ENCODE measurements around the gene AASDH. TPM values are rescaled to one million over a fixed set of nuclear protein-coding genes. Genes with fewer than 3 reads are reported as not detected.
A peak's percentile ranks its signal among the peaks of the same experiment; 100 is the strongest.

The AASDH gene
- total RNA-seq, 1 donor = 16.6 TPM

- H3K36me3 ChIP-seq (ENCODE audit: insufficient read depth, low read length) = peaks cover 8% of the 10 kb centered on the region
- no peaks in the 10 kb centered on the region for H3K9me3 ChIP-seq (ENCODE audit: low read depth, low read length)
- H2AFZ ChIP-seq (ENCODE audit: low read length) = no peak overlapping the region
- no peaks in the 10 kb centered on the region for H4K20me1 ChIP-seq (ENCODE audit: insufficient read depth, low read length)
- H3K4me3 ChIP-seq (ENCODE audit: insufficient read depth, low read length) = no peak overlapping the region
- H3K27ac ChIP-seq (ENCODE audit: low read depth, low read length) = peak overlapping the region; percentile 84
- peaks cover 31% of the 10 kb centered on the region for H3K79me2 ChIP-seq (ENCODE audit: insufficient read depth, low read length)
- no peak overlapping the region for H3K4me2 ChIP-seq (ENCODE audit: insufficient read depth, low read length)
- no peaks in the 10 kb centered on the region for H3K27me3 ChIP-seq (ENCODE audit: insufficient read depth, low read length)
- no peak for DNase-seq (ENCODE audit: insufficient read length, low spot score, missing footprints)
- TF ChIP-seq, protein P1, sequence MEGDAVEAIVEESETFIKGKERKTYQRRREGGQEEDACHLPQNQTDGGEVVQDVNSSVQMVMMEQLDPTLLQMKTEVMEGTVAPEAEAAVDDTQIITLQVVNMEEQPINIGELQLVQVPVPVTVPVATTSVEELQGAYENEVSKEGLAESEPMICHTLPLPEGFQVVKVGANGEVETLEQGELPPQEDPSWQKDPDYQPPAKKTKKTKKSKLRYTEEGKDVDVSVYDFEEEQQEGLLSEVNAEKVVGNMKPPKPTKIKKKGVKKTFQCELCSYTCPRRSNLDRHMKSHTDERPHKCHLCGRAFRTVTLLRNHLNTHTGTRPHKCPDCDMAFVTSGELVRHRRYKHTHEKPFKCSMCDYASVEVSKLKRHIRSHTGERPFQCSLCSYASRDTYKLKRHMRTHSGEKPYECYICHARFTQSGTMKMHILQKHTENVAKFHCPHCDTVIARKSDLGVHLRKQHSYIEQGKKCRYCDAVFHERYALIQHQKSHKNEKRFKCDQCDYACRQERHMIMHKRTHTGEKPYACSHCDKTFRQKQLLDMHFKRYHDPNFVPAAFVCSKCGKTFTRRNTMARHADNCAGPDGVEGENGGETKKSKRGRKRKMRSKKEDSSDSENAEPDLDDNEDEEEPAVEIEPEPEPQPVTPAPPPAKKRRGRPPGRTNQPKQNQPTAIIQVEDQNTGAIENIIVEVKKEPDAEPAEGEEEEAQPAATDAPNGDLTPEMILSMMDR (IDR thresholded peaks at IDR 0.05; ENCODE audit: extremely low read depth, low read depth, low read length) = no peak
- H3K4me1 ChIP-seq (ENCODE audit: insufficient read depth, low read length) = peaks cover 16% of the 10 kb centered on the region
Measured at GRCh38 chr4:56408978-56409377, 21.7 kb upstream of the AASDH start.

GRCh38 chr4:56406151-56406550, 18.9 kb upstream of the AASDH start:
- peaks cover 12% of the 10 kb centered on the region for H3K79me2 ChIP-seq (ENCODE audit: insufficient read depth, low read length)

GRCh38 chr4:56405016-56405415, 17.7 kb upstream of the AASDH start:
- peaks cover 25% of the 10 kb centered on the region for H3K36me3 ChIP-seq (ENCODE audit: insufficient read depth, low read length)
- H3K4me2 ChIP-seq (ENCODE audit: insufficient read depth, low read length) = no peak overlapping the region
- TF ChIP-seq, protein P1 (IDR thresholded peaks at IDR 0.05; ENCODE audit: extremely low read depth, low read depth, low read length) = no peak

More at GRCh38 chr4:56406151-56406550, 18.9 kb upstream of the AASDH start:
- H3K27ac ChIP-seq (ENCODE audit: low read depth, low read length) = no peak overlapping the region
- no peaks in the 10 kb centered on the region for H4K20me1 ChIP-seq (ENCODE audit: insufficient read depth, low read length)
- no peak overlapping the region for H3K4me2 ChIP-seq (ENCODE audit: insufficient read depth, low read length)
- TF ChIP-seq, protein P1 (IDR thresholded peaks at IDR 0.05; ENCODE audit: extremely low read depth, low read depth, low read length) = no peak
- no peak overlapping the region for H3K4me3 ChIP-seq (ENCODE audit: insufficient read depth, low read length)
- peaks cover 15% of the 10 kb centered on the region for H3K36me3 ChIP-seq (ENCODE audit: insufficient read depth, low read length)
- H3K27me3 ChIP-seq (ENCODE audit: insufficient read depth, low read length) = no peaks in the 10 kb centered on the region
- no peak overlapping the region for H2AFZ ChIP-seq (ENCODE audit: low read length)
- H3K4me1 ChIP-seq (ENCODE audit: insufficient read depth, low read length) = peaks cover 16% of the 10 kb centered on the region
- H3K9me3 ChIP-seq (ENCODE audit: low read depth, low read length) = no peaks in the 10 kb centered on the region
- no peak for DNase-seq (ENCODE audit: insufficient read length, low spot score, missing footprints)

GRCh38 chr4:56400560-56400959, 13.3 kb upstream of the AASDH start:
- DNase-seq (ENCODE audit: insufficient read length, low spot score, missing footprints) = no peak
- no peak overlapping the region for H2AFZ ChIP-seq (ENCODE audit: low read length)
- TF ChIP-seq, protein P1 (IDR thresholded peaks at IDR 0.05; ENCODE audit: extremely low read depth, low read depth, low read length) = no peak
- H4K20me1 ChIP-seq (ENCODE audit: insufficient read depth, low read length) = no peaks in the 10 kb centered on the region
- H3K79me2 ChIP-seq (ENCODE audit: insufficient read depth, low read length) = no peaks in the 10 kb centered on the region
- H3K4me3 ChIP-seq (ENCODE audit: insufficient read depth, low read length) = no peak overlapping the region
- H3K4me2 ChIP-seq (ENCODE audit: insufficient read depth, low read length) = no peak overlapping the region
- H3K27ac ChIP-seq (ENCODE audit: low read depth, low read length) = no peak overlapping the region
- peaks cover 26% of the 10 kb centered on the region for H3K36me3 ChIP-seq (ENCODE audit: insufficient read depth, low read length)
- H3K4me1 ChIP-seq (ENCODE audit: insufficient read depth, low read length) = no peaks in the 10 kb centered on the region
- H3K27me3 ChIP-seq (ENCODE audit: insufficient read depth, low read length) = no peaks in the 10 kb centered on the region
- no peaks in the 10 kb centered on the region for H3K9me3 ChIP-seq (ENCODE audit: low read depth, low read length)

More at GRCh38 chr4:56405016-56405415, 17.7 kb upstream of the AASDH start:
- Histone ChIP-seq H3K9me3 (ENCODE audit: low read depth, low read length) (no peaks in the 10 kb centered on the region), H3K4me1 (ENCODE audit: insufficient read depth, low read length) (peaks cover 9% of the 10 kb centered on the region), H3K27ac (ENCODE audit: low read depth, low read length) (no peak overlapping the region), H4K20me1 (ENCODE audit: insufficient read depth, low read length) (no peaks in the 10 kb centered on the region), H2AFZ (ENCODE audit: low read length) (no peak overlapping the region), H3K79me2 (ENCODE audit: insufficient read depth, low read length) (peaks cover 12% of the 10 kb centered on the region), H3K4me3 (ENCODE audit: insufficient read depth, low read length) (no peak overlapping the region), H3K27me3 (ENCODE audit: insufficient read depth, low read length) (no peaks in the 10 kb centered on the region)
- no peak for DNase-seq (ENCODE audit: insufficient read length, low spot score, missing footprints)
